G401 (cell line): Measurements from ENCODE around the gene REEP5. TPM values are rescaled to one million over a fixed set of nuclear protein-coding genes. Genes with fewer than 3 reads are reported as not detected.
"Not testable (repeated sequence)": the region's sequence is repeated elsewhere in the genome, so short reads cannot be mapped to it uniquely, and the experiment has no call there.

Experiments used
- DNase-seq: peaks from one replicate; pipeline ENCODE4 v3.0.0-alpha.2; 2015; ENCODE audit warnings: low spot score
- in situ Hi-C: cut with HindIII; loops from 2 replicates; pipeline ENCODE4 v1.10.0; 2016; ENCODE audit warnings: low sequenced_read_pairs, mixed read lengths
- total RNA-seq: library from RNA; depleted of rRNA; stranded (reverse); fragments of >200 nt; shearing (Covaris generic); gene quantifications from 2 replicates; pipeline ENCODE4 v1.2.3, GENCODE V29; 2014

REEP5 gene
- total RNA-seq, 1 experiment from 2014 or later = 18.7 TPM

- in situ Hi-C loops = no loop called here
- DNase-seq = no peak
Measured at GRCh38 chr5:112902561-112902960, 19.5 kb downstream of the REEP5 start.

- in situ Hi-C loops = no loop called here
- DNase-seq = no peak
Measured at GRCh38 chr5:112895682-112896081, 26.3 kb downstream of the REEP5 start.

- in situ Hi-C loops = no loop called here
- no peak for DNase-seq
Measured at GRCh38 chr5:112892776-112893175, 29.3 kb downstream of the REEP5 start.

GRCh38 chr5:112892066-112892465, 30.0 kb downstream of the REEP5 start:
- not testable (repeated sequence) for DNase-seq

GRCh38 chr5:112886975-112887374, 35.1 kb downstream of the REEP5 start:
- in situ Hi-C loops = no loop called here
- DNase-seq = no peak

More at GRCh38 chr5:112892066-112892465, 30.0 kb downstream of the REEP5 start:
- in situ Hi-C loops = not testable (repeated sequence)

GRCh38 chr5:112885001-112885400, 37.0 kb downstream of the REEP5 start:
- in situ Hi-C loops = no loop called here
- DNase-seq = peak; percentile 89

- DNase-seq = no peak
- in situ Hi-C loops = no loop called here
Measured at GRCh38 chr5:112883192-112883591, 38.8 kb downstream of the REEP5 start.

- DNase-seq = no peak
- in situ Hi-C loops = no loop called here
Measured at GRCh38 chr5:112880219-112880964, 41.6 kb downstream of the REEP5 start.

GRCh38 chr5:112878760-112879159, 43.3 kb downstream of the REEP5 start:
- in situ Hi-C loops = no loop called here
- no peak for DNase-seq

- no peak for DNase-seq
- in situ Hi-C loops = no loop called here
Measured at GRCh38 chr5:112878101-112878500, 43.9 kb downstream of the REEP5 start.

GRCh38 chr5:112876362-112876761, 45.7 kb downstream of the REEP5 start:
- in situ Hi-C loops = no loop called here
- DNase-seq = no peak

GRCh38 chr5:112870966-112871365, 51.1 kb downstream of the REEP5 start:
- in situ Hi-C loops = no loop called here
- DNase-seq = no peak

GRCh38 chr5:112869948-112870347, 52.1 kb downstream of the REEP5 start:
- DNase-seq = no peak
- in situ Hi-C loops = no loop called here

GRCh38 chr5:112867411-112867810, 54.6 kb downstream of the REEP5 start:
- in situ Hi-C loops = no loop called here
- DNase-seq = no peak

- in situ Hi-C loops = no loop called here
- no peak for DNase-seq
Measured at GRCh38 chr5:112866739-112867138, 55.3 kb downstream of the REEP5 start.

GRCh38 chr5:112865128-112865527, 56.9 kb downstream of the REEP5 start:
- in situ Hi-C loops = no loop called here
- DNase-seq = no peak

GRCh38 chr5:112863549-112863948, 58.5 kb downstream of the REEP5 start:
- in situ Hi-C loops = no loop called here
- peak; percentile 16 for DNase-seq

- in situ Hi-C loops = no loop called here
- DNase-seq = no peak
Measured at GRCh38 chr5:112862085-112862484, 59.9 kb downstream of the REEP5 start.

- in situ Hi-C loops = no loop called here
Measured at GRCh38 chr5:112861638-112861985, 60.4 kb downstream of the REEP5 start.

GRCh38 chr5:112860929-112861637, 60.9 kb downstream of the REEP5 start, which contains the start of gene SRP19:
Gene SRP19 (plus strand): TSS chr5:112861287. CDS start chr5:112861377, 90 bp downstream.
- in situ Hi-C loops = no loop called here
- DNase-seq = peak; percentile 97

More at GRCh38 chr5:112861638-112861985, 60.4 kb downstream of the REEP5 start:
- DNase-seq = no peak

GRCh38 chr5:112860571-112860928, 61.5 kb downstream of the REEP5 start:
- DNase-seq, in situ Hi-C loops: not testable (repeated sequence)
